Right lobe of liver (tissue), 4 donors: ENCODE data around the gene ARHGAP44.

ENCODE experiments used
- POLR2A ChIP-seq: fragments of 450-650 bp; IDR thresholded peaks from one replicate; pipeline ENCODE4 v1.6.1; 2017; ENCODE audit warnings: antibody characterized with exemption, mild to moderate bottlenecking
- TF ChIP-seq, protein P1 (sequence below), 4 donors: fragments of 200-600 bp in 3 of 4; fragments of 450-650 bp in 1 of 4; IDR thresholded peaks; one replicate each; pipeline versions ENCODE4 v1.5.1 to v1.8.0; 2016 to 2022; ENCODE audit warnings: antibody characterized with exemption in 4 of 4, mild to moderate bottlenecking in 2 of 4
- donor health status: DM: no; HTN: no; CAD: no.
- donor health status: DM: no; HTN: no; CAD: no.
- donor health status: DM: no; HTN: yes; CAD: no.

DNA sequence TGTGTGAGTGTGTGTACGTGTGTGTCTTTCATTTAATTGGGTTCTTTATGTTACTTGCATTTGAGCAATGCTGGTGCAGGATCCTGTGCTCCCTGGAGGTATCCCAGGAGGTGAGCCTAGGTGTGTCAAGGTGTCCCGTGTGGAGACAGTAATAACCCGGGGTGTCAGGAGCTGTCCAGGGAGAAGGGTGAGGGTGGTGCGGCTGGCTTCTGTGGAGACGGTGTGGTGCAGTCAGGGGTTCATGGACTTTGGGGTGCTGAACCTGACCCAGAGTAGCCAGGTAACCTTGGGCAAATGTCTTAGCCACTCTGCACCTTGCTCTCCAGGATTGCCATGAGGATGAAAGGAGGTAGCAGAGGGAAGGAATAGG, 235.9 kb downstream of the ARHGAP44 start:
- TF ChIP-seq, protein P1, sequence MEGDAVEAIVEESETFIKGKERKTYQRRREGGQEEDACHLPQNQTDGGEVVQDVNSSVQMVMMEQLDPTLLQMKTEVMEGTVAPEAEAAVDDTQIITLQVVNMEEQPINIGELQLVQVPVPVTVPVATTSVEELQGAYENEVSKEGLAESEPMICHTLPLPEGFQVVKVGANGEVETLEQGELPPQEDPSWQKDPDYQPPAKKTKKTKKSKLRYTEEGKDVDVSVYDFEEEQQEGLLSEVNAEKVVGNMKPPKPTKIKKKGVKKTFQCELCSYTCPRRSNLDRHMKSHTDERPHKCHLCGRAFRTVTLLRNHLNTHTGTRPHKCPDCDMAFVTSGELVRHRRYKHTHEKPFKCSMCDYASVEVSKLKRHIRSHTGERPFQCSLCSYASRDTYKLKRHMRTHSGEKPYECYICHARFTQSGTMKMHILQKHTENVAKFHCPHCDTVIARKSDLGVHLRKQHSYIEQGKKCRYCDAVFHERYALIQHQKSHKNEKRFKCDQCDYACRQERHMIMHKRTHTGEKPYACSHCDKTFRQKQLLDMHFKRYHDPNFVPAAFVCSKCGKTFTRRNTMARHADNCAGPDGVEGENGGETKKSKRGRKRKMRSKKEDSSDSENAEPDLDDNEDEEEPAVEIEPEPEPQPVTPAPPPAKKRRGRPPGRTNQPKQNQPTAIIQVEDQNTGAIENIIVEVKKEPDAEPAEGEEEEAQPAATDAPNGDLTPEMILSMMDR (IDR thresholded peaks at IDR 0.05) = no peak
- no peak for TF ChIP-seq POLR2A
